GM12873 (cell line): ENCODE measurements around the gene CHD1L.

Source experiments
- CTCF ChIP-seq: IDR thresholded peaks from 2 replicates; pipeline ENCODE4 v1.5.1; 2012; ENCODE audit warnings: low read depth, mild to moderate bottlenecking, moderate library complexity, low read length, control low read depth; ENCODE audit not compliant: insufficient read depth; ENCODE audit errors: missing control alignments

CHD1L gene

GRCh38 chr1:147209825-147210821 is 32.4 kb upstream of the CHD1L start:
- no peak for TF ChIP-seq CTCF

GRCh38 chr1:147210987-147211386 is 31.5 kb upstream of the CHD1L start:
- TF ChIP-seq CTCF: no peak

GRCh38 chr1:147211577-147211976 is 30.9 kb upstream of the CHD1L start:
- no peak for TF ChIP-seq CTCF

- no peak for TF ChIP-seq CTCF
Measured at GRCh38 chr1:147213271-147213670, 29.2 kb upstream of the CHD1L start.

GRCh38 chr1:147214325-147214724 is 28.2 kb upstream of the CHD1L start:
- TF ChIP-seq CTCF: no peak

GRCh38 chr1:147214842-147215539 is 27.5 kb upstream of the CHD1L start:
- no peak for TF ChIP-seq CTCF

GRCh38 chr1:147215540-147215916 is 27.0 kb upstream of the CHD1L start:
- TF ChIP-seq CTCF: no peak
